Astrocyte of the spinal cord (primary cell): Measurements from ENCODE around the gene ZNF438.
"Not testable (repeated sequence)": the region's sequence is repeated elsewhere in the genome, so short reads cannot be mapped to it uniquely, and the experiment has no call there.

ENCODE experiments used
- DNase-seq: peaks from one replicate; pipeline ENCODE4 v3.0.0; 2011; ENCODE audit warnings: low read depth, low spot score
- H3K4me3 ChIP-seq: 2 replicates; pipeline ENCODE4 v1.5.1; 2011; ENCODE audit warnings: low read depth, mild to moderate bottlenecking, low read length, moderate library complexity
- CTCF ChIP-seq: IDR thresholded peaks from 2 replicates; pipeline ENCODE4 v1.5.1; 2012; ENCODE audit warnings: low read depth, mild to moderate bottlenecking, low read length, inconsistent platforms
- in situ Hi-C: cut with HindIII; loops from 2 replicates; pipeline ENCODE4 v1.10.0; 2017; ENCODE audit warnings: low sequenced_read_pairs

ZNF438 gene

GRCh38 chr10:30805061-30805460 lies 226.6 kb downstream of the ZNF438 start:
- in situ Hi-C loops = no loop called here
- TF ChIP-seq CTCF = no peak

GRCh38 chr10:30804478-30805055 lies 227.1 kb downstream of the ZNF438 start:
- no peak for TF ChIP-seq CTCF
- DNase-seq = peak; percentile 45
- in situ Hi-C loops = no loop called here
- no peak overlapping the region for H3K4me3 ChIP-seq

More at GRCh38 chr10:30805061-30805460, 226.6 kb downstream of the ZNF438 start:
- H3K4me3 ChIP-seq = no peak overlapping the region
- DNase-seq = no peak

- no peak for TF ChIP-seq CTCF
- DNase-seq = peak; percentile 77
- in situ Hi-C loops = no loop called here
- H3K4me3 ChIP-seq = no peak overlapping the region
Measured at GRCh38 chr10:30803892-30804322, 227.8 kb downstream of the ZNF438 start.

- no peak overlapping the region for H3K4me3 ChIP-seq
- TF ChIP-seq CTCF = no peak
- in situ Hi-C loops = no loop called here
- DNase-seq = no peak
Measured at GRCh38 chr10:30803058-30803457, 228.6 kb downstream of the ZNF438 start.

GRCh38 chr10:30800368-30800767 lies 231.3 kb downstream of the ZNF438 start:
- TF ChIP-seq CTCF = no peak
- H3K4me3 ChIP-seq = no peak overlapping the region
- DNase-seq = no peak
- in situ Hi-C loops = no loop called here

GRCh38 chr10:30798646-30799185 lies 232.9 kb downstream of the ZNF438 start:
- no peak overlapping the region for H3K4me3 ChIP-seq
- DNase-seq = no peak
- TF ChIP-seq CTCF = no peak
- in situ Hi-C loops = no loop called here

- in situ Hi-C loops, DNase-seq, H3K4me3 ChIP-seq: not testable (repeated sequence)
Measured at GRCh38 chr10:30795024-30795423, 236.6 kb downstream of the ZNF438 start.
